K562 (cell line): Measurements from ENCODE around the gene RMND5B. TPM values are rescaled to one million over a fixed set of nuclear protein-coding genes. Genes with fewer than 3 reads are reported as not detected.

Source experiments
- CHD7 ChIP-seq: fragments of 200-600 bp; sonication (generic); IDR thresholded peaks from one replicate; pipeline ENCODE4 v1.6.1; 2012; ENCODE audit warnings: mild to moderate bottlenecking, low read depth, low read length, inconsistent platforms
- GTF2A2 ChIP-seq: IDR thresholded peaks from 2 replicates; pipeline ENCODE4 v1.6.1; 2016; ENCODE audit warnings: mild to moderate bottlenecking, missing genetic modification characterization, missing compliant biosample characterization
- polyA plus RNA-seq, 8 experiments: library from polyadenylated mRNA; depleted of rRNA in 4 of 8; stranded (reverse) in 5 of 8; unstranded in 3 of 8; fragments of >200 nt; fragmentation: Nextera tagmentation in 2 of 8; fragmentation: Illumina TruSeq in 1 of 8; extraction: Ambion mirVana in 2 of 8; extraction: Trizol in 1 of 8; gene quantifications; 2 replicates each; pipeline versions ENCODE4 v1.2.1 to v1.2.3, GENCODE V29; 2011 to 2014; ENCODE audit warnings: inconsistent platforms in 1 of 8, missing spikeins in 1 of 8
- total RNA-seq, 7 experiments: library from RNA; depleted of rRNA in 6 of 7; stranded (reverse); fragments of >200 nt in 6 of 7; fragmentation: Illumina TruSeq in 2 of 7; extraction: Trizol in 2 of 7; gene quantifications; 2 replicates each; pipeline versions ENCODE4 v1.2.1 to v1.2.3, GENCODE V29; 2011 to 2021; ENCODE audit warnings: low replicate concordance in 1 of 7
- TF ChIP-seq, protein P1 (sequence below), 2 experiments: fragments of 450-650 bp; IDR thresholded peaks; 2 replicates each; pipeline ENCODE4 v1.6.1; 2016; ENCODE audit warnings: mild to moderate bottlenecking in 2 of 2, borderline replicate concordance in 1 of 2, low read depth in 1 of 2, moderate library complexity in 1 of 2

The RMND5B gene
- total and polyA plus RNA-seq, 9 of the 15 experiments (the other 6 are each of a cell fraction or from before 2014, with no cell fraction given) = 2.6 to 57.0 (median 28.3) TPM

DNA sequence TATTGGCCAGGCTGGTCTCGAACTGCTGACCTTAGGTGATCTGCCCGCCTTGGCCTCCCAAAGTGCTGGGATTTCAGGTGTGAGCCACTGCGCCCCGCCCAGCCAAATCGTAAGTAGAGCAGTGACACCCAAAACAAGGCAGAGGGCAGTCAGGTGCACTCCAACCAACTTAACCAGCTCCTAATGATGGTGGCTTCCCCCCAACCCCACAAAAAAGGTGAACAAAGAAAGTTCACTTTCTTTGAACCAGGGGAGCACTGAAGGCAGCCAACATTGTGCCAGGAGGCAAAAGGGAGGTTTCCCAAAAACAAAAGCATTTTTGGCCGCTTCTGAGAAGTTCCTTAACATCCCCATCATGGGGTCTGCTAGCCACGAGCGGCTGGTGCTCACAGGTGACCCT is 46.8 kb downstream of the RMND5B start (continued):
- TF ChIP-seq, protein P1, sequence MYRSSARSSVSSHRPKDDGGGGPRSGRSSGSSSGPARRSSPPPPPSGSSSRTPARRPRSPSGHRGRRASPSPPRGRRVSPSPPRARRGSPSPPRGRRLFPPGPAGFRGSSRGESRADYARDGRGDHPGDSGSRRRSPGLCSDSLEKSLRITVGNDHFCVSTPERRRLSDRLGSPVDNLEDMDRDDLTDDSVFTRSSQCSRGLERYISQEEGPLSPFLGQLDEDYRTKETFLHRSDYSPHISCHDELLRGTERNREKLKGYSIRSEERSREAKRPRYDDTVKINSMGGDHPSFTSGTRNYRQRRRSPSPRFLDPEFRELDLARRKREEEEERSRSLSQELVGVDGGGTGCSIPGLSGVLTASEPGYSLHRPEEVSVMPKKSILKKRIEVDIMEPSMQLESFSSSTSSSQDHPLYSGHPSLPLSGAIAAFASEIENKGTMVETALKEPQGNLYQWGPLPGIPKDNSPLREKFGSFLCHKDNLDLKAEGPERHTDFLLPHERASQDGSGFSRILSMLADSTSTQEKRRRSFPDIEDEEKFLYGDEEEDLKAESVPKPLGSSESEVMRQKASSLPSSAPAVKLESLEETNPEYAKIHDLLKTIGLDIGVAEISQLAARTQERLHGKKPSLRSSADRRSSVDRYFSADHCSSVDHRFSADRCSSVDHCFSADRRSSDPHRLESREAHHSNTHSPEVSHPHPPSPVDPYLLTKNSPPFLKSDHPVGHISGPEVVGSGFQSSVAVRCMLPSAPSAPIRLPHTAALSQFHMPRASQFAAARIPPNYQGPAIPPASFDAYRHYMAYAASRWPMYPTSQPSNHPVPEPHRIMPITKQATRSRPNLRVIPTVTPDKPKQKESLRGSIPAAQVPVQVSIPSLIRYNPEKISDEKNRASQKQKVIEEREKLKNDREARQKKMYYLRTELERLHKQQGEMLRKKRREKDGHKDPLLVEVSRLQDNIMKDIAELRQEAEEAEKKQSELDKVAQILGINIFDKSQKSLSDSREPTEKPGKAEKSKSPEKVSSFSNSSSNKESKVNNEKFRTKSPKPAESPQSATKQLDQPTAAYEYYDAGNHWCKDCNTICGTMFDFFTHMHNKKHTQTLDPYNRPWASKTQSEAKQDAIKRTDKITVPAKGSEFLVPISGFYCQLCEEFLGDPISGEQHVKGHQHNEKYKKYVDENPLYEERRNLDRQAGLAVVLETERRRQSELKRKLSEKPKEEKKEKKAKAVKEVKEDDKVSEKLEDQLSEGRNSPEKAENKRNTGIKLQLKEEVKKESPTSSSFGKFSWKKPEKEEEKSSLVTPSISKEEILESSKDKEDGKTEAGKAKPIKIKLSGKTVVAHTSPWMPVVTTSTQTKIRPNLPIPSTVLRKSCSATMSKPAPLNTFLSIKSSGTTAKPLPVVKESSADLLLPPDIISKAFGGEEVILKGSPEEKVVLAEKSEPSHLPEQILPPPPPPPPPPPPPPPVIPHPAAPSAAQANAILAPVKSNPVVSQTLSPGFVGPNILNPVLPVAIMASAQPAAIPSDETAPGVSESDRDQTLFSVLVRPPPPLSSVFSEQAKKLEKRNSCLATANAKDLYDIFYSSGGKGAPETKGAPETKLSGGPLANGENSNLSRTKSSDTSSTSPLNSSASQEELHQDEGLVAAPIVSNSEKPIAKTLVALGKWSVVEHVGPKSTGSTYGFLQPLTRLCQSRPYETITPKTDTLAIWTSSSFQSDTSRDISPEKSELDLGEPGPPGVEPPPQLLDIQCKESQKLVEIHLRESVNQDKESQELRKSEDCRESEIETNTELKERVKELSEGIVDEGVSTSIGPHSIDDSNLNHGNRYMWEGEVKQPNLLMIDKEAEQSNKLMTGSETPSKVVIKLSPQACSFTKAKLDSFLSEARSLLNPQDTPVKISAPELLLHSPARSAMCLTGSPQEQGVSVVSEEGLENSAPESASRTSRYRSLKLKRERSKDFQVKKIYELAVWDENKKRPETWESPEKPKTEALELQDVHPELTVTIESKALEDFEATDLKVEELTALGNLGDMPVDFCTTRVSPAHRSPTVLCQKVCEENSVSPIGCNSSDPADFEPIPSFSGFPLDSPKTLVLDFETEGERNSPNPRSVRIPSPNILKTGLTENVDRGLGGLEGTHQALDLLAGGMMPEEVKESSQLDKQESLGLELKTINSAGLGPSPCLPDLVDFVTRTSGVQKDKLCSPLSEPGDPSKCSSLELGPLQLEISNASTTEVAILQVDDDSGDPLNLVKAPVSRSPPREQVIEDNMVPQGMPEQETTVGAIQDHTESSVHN (IDR thresholded peaks at IDR 0.05; ENCODE audit: borderline replicate concordance in 1 of 2, low read depth in 1 of 2) = no peak
- TF ChIP-seq GTF2A2 (tag) (no peak), CHD7 (no peak)
